ENCODE measurements around the gene PRG2.

The PRG2 gene

GRCh38 chr11:57390535-57390934 lies at the start of gene PRG2:
Gene PRG2, minus strand, starts transcription at chr11:57390650. Its CDS starts 706 bp downstream, at chr11:57389944.
- no peak for DNase-seq

- DNase-seq = no peak
Measured at GRCh38 chr11:57439786-57440185, 49.3 kb upstream of the PRG2 start.

DNA sequence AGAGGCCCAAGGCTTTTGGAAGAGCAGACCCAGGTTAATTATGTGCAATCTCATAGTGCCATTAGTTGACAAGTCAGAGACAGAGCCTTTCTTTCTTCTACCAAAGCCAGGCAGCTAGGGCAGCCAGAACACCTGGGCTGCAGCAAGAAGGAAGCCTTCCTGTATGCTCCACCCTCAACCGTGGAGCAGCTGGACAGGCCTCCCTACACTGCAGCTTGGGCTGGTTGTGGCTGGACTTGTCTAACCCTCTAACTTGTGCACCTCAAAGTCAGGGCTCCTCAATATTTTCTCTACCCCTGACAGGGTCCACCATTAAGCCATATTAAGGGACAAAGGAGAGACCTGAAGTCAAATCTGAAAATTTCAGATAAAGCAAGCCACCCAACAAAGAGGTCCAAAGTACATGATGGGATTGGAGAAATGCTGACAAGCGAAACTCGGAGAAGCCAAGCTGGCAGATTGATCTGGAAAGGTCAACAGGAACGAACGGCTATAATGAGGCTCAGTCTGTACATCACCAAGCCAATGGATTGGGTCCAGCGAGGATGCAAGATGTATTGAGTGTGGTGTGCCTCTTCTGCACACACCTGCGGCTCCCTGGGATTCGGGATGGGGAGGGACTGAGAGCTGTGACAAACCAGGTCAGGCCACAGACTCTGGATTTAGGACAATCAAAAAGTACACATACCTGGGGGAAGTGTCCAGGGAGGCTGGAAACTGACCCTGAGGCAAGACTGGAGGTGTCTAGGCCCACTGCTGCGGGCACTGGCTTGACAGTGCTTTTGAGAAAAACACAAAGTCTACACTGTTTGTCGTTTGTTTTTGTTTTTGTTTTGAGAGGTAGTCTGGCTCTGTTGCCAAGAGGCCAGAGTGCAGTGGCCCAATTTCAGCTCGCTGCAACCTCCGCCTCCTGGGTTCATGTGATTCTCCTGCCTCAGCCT lies 48.2 kb upstream of the PRG2 start:
- DNase-seq = no peak

DNA sequence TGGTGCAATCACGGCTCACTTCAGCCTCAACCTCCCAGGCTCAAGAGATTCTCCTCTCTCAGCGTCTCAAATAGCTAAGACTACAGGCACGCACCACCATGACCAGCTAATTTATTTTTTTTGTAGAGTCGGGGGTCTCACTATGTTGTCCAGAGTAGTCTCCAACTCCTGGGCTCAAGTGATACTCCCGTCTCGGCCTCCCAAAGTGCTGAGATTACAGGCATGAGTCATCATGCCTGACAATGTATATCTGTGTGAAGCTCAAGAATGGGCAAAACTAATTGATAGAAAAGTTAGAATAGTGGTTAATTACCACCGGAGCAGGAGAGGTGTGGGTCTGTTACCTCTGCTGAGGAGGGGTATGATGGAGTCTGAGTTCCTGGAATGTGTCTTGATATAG lies 45.6 kb upstream of the PRG2 start:
- DNase-seq = no peak

- DNase-seq = peak; percentile 92
Measured at GRCh38 chr11:57434640-57435546, 44.4 kb upstream of the PRG2 start.

GRCh38 chr11:57432714-57433163 lies 42.3 kb upstream of the PRG2 start:
- peak; percentile 47 to 65 for DNase-seq

GRCh38 chr11:57432149-57432561 lies 41.7 kb upstream of the PRG2 start:
- DNase-seq = no peak

DNA sequence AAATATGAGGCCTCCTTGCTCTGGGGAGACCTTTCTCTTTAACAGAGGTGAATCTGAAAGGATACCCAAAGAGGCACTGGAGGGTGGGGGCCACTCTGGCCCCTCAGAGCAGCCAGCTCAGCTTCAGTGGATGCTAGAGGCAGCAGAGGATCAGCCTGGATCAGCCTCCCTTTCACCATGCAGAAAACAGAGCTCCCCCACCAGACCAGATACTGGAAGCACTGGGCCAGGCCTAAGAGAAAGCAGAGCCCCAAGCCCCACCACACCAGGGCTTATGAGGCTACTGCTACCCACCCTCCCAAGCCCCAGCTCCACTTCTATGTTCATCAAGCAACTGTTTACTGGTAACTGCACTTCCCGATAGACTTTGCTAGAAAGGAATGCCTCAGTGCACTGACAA lies 40.5 kb upstream of the PRG2 start:
- no peak for DNase-seq

DNA sequence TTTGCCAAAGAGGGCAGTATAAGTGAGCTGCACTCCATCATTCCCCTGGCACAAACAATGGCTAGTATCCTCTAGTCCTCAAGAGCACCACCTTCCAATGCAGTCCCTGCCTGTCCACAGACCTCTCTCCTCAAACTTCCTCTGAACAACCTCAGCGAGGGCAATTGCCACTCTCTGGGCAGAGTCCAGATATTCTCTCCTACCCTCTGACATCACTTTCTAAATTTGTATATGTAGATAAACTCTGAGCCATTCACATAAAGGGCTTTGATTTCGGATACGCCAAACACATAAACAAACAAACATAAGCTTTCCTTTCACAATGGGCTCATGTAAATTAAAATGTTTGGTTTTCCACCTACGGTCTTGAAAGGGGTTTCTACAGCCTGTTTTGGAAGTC lies 39.5 kb upstream of the PRG2 start:
- no peak for DNase-seq

GRCh38 chr11:57428643-57429042 lies 38.2 kb upstream of the PRG2 start:
- no peak for DNase-seq

- DNase-seq = no peak
Measured at GRCh38 chr11:57427727-57428082, 37.3 kb upstream of the PRG2 start.

GRCh38 chr11:57426929-57427726 lies 36.7 kb upstream of the PRG2 start, which contains the start of gene SLC43A3:
Gene SLC43A3, minus strand, starts transcription at chr11:57427121. Its CDS starts 949 bp downstream, at chr11:57426172.
- peak; percentile 83 to 85 for DNase-seq

- no peak for DNase-seq
Measured at GRCh38 chr11:57426439-57426928, 36.0 kb upstream of the PRG2 start.

DNA sequence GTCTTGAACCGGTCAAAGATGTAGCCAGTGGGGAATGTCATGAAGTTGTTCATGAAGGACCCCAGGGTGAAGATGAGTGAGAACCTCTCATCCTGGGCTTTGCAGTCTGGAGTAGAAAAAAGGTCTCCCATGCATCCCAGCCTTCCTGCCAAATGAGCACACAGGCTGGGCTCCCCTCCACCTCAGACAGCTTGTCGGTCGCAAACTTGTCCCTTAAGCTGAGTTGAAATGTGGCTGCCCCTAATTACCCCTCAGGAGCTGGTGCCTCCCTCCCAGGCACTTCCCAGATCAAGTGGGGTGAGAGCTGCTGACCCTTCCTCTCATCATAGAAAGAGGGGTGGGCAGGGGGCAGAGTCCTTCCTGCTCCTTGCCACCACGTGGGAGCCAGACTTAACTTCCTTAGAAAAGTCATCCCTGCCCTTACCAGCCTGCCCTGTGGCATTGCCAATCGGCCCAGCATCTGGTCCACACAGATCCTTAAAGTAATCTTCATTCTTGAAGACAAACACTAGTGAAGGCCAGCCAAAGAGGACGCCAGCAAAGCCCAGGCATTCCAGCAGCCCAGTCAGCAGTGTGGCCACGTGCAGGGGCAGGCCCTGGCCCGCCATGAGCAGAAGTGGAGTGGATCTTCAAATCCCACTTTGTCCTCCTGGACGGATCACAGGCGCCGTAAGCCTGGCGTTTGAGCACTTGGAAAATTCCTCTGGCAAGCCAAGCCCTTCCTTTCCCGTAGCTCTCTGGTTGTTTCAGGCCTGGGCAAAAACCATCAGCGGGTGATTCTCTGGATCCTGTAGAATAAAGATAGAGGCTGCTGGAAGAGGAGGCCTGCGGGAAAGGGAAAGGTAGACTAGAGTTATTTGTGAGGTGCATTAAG lies 35.4 kb upstream of the PRG2 start:
- DNase-seq = no peak

DNA sequence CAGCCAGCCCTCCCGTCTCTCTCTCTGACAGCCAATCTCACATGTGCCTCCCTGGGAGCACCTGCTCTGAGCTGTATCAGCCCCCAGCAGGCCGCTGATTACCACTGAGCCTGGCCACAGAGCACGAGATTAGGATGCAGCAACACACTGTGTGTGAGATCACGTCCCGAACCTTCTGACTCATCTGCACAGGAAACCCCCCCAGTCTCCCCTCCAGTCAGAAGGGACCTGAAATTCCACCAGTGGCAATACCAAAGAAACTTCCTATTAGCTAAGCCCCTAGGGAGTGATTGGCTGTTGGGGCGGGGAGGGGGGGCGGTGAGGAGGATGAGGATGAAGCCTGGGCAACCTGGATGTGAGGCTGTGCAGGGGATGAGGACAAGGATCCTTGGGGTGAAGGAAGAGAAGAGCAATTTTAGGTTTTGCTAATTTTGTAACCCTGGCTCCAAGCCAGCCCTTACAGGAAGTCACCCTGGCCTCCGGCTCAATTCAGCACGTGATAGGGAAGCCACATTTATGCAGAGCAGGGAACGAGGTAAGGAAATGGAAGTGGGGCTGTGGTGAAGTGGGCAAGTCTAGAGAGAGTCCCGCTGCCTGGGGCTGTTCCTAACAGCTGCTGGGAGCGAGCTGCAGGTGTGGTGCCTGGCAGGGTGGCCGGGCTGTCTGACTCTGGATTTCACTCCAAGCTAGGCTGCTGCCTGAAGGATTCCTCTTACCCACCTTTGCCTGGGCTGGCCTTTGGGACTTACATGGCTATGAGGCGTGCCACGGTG lies 34.5 kb upstream of the PRG2 start:
- DNase-seq = peak; percentile 99

- no peak for DNase-seq
Measured at GRCh38 chr11:57424137-57424791, 33.8 kb upstream of the PRG2 start.

DNA sequence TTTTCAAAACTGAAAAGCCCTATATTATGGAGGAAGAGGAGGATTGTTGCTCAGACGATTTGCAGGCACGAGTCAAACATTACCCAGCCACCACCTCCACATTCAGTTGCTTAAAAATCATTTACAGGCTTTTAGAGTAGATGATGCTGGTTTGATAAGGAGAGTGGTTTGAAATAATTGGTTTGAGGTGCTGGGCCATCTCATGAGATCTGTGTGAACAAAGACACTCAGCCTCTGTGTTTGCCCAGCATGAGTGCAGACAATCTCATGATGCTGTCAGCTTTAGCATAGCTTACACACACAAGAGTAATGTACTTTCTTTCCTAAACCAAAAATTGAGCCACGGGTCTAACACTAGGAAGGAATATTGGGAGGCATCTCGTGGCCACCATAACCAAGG lies 32.2 kb upstream of the PRG2 start:
- DNase-seq = no peak

DNA sequence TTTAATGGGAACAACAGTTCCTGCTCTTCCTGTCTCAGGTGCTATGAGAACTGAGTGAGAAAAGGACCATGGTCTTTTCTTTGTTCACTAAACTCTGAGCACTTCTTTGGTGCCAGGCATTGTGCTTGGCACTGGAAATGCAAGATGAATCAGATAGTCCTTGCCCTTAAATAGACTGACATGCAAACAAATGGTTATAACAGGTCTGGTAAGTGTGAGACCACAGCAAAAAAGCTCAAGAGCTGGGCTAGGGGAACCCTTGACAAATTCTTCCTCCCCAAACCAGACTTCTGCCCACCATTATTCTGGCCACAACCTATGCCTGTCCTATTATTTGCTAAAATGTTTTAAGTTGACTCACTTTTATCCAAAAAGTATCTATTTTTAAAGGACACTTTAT lies 31.4 kb upstream of the PRG2 start:
- DNase-seq = no peak

GRCh38 chr11:57421066-57421465 lies 30.6 kb upstream of the PRG2 start:
- DNase-seq = no peak

- DNase-seq = no peak
Measured at GRCh38 chr11:57419146-57419545, 28.7 kb upstream of the PRG2 start.
